Stimulated activated naive CD4-positive, alpha-beta T cell treated with Interleukin-2 at 50 U/mL for 16 hours (primary cell): ENCODE data around the gene SDK1.

Experiments used
- DNase-seq: peaks from one replicate; lab custom pipeline; 2025; lab: John Stamatoyannopoulos, UW

The SDK1 gene

DNA sequence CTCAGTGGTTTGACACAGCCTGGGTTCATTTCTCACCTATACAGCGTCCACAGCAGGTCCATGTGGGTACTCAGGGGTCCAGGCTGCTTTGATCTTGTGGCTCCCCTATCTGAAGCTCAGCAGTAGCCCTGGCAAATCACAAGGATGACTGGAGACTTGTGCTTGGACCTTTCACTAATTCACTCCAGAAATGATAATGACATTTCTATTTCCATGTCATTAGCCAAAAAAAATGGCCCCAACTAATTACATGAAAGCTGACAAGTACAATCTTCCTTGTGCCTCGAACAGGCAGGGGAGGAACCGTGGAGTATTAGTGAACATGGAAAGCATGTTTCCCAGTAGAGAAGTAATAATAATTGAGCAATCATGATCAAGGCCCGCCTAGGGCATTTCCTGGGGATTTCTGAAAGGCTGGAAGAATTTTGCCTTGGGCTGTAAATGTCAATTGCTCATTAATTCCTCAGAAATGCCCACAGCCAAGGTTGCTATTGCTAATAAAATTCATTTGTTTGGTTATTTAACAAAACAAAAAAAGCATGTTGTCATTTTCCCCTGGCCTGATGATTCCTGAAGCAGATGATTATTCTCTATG, 586.1 kb downstream of the SDK1 start:
- DNase-seq, result no peak

DNA sequence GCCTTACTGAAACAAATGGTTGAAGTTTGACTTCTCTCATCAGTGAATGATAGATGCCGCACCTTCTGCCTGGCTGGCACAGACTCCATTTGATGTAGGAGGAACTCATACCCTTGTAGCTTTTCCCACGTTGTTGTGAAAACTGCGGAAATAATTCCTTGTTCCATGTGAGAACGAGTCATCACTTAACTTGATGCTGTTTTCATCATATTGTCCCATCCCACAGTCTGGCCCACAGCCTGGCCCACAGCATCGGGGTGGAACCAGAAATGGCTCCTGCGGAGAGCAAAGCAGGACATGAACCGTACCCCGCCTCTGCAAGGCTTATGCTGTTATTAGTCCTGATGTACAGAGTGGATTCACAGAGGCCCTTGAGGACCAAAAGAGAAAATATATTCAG, 587.0 kb downstream of the SDK1 start:
- no peak for DNase-seq

DNA sequence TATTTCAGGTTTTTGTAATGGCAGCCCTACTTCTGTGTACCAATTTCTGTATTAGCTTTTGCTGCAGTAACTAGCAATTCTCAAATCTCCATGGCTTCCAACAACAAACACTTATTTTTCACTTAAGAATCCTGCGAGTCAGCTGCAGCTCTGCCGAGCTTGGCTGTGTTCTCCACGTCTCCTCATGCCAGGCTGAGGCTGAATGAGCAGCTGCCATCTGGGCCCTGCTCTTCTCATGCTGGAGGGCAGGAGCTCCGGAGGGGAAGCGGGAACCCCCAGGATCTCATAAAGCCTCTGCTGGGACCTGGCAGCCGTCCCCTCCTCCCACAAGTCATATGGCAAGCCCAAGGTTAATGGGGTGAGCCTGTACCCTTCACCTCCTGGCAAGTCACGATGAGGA, 591.1 kb downstream of the SDK1 start:
- no peak for DNase-seq

DNA sequence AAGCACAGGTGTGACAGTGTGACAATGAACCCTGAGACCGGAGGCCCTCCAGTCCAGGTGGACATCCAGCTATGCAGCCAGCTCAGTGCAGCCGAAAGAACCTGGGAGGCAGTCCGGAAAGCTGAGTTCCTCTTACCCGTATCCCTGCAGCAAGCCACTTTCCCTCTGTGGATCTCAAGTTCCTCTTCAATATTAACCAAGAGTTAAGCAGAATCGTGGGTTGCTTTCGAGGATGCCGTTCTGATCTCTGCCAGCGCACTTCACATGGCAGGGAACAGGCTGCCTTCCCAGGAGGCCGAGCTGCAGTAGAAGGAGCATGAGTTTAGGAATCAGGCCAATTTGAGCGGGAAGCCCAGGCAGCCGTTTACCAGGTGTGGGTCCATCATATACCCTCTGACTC, 591.6 kb downstream of the SDK1 start:
- DNase-seq, result no peak

DNA sequence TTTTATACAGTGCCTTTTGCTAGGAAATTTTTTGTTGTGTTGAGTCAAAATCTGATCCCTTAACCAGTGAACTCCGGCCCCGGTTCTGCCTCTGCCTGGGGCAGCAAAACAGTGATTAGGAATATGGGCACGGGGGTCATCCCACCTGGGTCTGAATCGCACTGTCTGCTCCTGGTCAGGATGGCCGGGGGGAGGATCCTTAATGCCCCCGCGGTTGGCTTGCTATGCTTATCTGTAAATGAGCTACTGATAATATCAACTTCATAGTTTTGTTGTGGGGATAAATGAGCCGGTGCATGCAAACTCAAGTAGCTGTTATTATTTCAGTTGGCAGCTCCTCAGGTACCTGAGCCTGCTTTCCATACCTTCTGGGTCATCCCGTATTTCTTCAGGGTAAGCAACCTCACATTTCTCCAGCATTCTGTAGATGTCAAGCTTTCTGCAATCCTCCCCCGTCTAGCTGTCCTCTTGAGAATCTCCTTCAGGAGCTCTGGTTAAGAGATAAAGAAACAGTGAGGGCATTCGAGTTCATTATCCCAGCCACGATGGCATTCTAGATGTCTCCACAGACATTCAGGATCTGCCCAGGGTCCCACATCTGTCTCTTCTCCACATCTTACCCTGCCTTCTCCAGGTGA, 592.2 kb downstream of the SDK1 start:
- DNase-seq, result no peak

DNA sequence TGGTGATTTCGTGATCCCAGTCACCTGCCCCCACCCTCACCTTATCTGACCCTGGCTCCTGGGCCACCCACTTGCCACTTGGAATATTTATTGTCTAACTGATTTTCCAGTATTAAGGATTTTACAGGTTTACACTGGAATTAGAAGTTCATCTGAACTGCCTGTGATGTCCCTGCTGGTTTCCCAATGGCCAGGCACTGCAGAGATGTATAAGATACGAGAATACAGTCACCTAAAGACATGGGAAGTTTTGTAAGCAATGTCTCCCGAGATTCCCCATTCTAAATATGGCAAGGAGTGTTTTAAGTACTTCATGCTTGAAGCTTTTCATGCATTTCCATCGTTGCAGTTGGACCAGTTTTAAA, 592.7 kb downstream of the SDK1 start:
- DNase-seq, result no peak

DNA sequence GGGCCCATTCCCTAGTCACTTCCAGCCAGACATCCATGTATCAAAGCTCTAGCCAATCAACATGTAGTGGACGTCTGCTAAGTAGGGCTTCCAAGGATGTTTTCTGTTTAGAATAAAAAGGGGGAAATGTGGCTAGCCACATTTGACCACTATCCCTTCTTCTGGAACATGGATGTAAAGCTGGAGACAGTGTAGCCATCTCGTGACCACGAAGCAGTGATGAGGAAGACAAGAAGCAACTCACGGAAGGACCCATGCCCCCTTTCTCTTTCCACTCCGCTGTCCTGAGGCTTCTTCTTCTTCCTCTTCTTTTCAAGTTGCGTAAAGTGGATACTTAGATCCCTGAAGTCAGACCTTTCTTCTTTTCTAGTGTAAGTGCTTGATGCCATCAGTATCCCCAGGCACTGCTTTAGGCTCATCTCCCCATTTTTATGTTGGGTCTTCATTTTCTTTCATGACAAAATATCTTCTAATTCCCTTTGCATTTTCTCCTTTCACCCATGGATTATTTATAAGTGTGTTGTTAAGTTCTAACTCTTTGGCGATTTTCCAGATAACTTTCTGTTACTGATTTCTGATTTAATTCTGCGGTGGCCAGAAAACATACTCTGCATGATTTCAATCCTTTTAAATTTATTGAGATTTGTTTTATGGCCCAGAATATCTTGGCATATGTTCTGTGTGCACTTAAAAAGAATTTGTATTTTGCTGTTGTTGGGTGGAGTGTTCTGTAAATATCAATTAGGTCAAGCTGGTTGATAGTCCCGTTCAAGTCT, 594.5 kb downstream of the SDK1 start:
- no peak for DNase-seq

DNA sequence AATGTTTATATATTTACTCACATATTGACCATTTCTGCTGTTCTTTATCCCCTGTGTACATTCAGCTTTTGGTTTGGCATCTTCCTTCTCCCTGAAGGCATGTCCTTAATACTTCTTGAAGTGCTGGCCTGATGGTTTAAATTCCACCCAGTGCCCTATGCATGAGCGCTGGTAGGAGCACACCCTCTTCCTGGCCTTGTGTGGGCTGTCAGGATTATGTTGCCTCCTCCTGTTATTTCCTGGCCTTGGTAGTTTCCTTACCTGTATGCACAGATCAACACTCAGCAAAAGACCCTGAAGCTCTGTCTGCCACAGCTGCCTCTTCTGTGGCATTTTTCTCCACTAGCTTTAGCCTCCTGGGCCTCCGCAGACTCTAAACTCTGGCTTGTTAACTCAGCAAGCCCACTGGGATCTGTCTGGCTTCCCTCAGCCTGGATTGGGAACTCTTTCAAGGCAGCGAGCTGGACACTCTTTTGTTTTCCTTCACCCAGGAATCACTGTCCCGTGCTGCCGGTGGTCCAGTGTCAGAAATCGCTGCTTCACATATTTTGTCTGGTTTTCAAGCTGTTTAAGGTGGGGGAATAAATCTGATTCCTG, 595.2 kb downstream of the SDK1 start:
- no peak for DNase-seq

DNA sequence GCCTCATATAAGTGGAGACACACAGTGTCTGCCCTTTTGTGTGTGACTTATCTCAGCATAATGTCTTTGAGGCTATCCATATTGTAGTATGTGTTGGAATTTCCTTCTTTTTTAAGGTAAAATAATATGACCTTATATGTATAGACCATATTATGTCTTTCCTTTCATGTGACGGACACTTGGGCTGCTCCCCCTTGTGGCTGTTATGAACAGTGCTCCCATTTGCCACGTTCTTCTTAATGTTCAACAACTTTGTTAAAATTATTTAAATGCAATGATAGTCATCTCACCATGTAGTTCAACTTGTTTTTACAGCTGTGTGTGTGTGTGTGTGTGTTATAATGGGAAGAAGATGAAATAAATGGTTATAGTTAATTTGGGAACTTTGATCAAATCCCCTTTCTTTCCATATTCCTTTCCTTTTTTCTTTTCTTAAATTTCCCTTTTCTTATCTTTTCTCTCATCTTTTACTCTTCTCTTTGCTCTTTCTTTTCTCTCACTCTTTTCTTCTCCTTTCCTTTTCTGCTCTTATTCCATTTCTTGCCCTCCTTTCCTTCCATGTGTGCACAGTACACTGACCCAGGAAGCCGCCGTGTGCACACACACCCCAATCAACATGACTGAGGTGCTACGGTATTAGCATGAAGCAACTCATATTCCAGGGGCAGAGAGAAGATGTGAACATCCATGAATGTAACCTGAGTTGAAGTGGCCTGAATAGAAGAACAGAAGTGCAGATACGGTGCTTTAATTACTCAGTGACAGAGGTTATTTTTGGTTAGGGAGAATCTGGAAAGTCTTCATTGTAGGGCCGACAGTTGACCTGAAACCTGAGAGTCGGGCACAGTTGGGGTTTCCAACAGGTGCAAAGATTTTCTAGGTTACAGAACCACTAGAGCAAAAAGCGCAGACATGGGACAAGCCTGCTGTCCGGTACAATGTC, 596.6 kb downstream of the SDK1 start:
- peak; percentile 19 for DNase-seq

DNA sequence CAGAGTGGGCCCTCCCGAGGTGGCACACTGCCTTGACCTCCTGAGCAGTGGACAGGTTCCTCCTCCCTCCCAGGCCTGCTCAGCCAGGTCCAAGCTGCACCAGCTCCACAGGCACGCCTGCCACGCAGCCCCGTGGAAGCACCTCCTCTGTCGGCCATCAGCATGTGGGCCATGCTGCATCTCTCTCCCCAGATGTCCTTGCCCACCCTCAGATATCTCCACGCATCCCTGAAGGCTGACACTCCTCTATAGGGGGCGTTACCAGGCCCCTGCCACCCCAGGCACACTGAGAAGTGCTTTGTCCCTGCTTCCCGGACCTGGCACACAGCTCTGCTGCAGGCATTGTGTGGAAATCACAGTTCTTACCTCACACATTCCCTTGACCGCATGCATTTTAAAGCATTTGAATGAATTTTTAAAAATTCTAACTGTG, 598.5 kb downstream of the SDK1 start:
- DNase-seq, result no peak

DNA sequence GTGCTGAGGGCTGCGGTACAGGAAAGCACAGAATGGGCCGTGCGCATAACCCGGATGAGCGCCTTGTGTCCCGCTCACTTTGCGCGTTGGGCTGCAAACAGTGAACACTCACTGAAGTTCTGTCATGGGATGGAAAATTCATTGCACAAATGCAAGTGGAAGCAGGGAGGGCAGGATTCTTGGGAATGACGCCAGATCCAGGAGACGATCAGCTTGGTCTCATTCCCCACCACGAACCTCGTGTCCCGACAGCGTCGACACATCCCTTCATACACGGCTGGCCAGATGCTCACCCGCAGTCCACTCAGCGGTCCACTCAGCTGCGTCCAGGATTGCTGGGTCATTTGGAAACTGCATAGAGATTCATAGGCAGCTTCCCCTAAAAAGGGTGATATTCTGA, 607.1 kb downstream of the SDK1 start:
- DNase-seq, result no peak

DNA sequence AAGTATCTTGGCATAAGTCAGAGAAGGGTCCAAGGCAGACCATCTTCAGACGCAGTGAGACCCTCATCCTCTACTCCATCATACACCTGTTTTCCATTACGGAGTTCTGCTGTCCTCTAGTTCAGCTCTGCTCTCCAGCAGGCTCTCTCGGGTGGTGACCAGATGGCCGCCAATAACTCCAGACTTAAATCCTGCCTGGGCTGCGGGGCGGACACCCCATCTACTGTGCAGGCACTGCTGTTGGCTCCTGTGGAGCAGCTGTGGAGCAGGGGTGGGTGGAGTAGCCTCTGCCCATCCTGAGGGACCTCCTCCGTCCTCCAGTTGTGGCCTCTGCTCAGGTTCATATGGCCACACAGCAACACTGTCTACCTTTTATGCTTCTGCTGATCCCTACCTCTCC, 608.1 kb downstream of the SDK1 start:
- DNase-seq, result no peak

DNA sequence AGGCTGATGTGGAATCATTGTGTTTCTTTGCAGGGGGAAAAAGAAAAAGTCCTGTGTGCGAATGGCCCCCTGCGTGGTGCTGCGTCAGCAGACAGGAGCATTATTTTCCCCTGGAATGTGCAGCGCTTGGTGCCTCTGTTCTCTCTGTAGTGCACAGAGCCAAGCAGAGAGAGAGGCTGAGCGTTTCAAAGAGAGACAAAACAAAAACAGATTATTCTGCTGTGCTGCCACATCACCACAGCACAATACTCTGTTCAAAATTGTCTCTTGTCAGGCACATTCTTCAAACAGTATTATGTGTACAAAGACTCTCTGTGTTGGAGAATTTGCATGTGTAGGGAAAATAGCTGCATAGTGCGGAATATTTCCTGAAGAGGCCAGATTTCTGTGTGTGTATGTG, 609.0 kb downstream of the SDK1 start:
- no peak for DNase-seq

DNA sequence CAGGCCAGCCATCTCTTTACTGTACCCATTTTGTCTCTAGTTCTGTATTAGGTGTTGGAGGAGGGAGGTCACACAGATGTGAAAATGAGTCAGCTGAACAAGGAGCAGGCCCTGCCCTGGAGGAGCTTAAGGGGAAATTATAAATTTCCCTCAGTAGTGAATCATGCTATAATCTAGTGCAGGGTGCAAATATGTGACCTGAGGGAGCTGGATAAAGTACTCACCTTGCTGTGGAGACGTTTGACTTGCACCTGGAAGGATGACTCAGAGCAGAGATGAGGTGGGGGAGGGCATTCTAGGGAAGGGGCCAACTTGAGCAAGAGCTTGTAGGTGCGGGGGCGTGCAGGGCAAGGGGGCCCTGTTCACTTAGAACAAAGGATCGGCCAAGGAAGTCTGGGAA, 610.6 kb downstream of the SDK1 start:
- no peak for DNase-seq

DNA sequence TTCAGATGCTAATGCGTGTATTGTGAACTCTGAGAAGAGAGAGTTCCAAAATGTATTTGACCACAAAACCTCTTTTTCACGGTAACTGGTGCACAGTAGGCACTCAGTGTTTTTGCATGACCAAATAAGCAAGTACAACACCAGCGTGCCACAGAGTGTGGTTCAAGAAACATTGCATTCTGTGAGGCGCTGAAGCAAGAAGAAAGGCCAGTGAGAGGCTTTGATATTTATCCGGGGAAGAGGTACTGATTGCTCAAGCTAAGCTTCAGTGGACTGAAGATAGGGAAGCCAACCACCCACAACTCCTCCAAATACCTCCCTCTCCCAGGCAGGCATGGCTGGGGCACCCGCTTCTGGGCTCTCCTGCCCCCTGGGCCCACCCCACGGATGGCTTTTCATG, 611.2 kb downstream of the SDK1 start:
- DNase-seq, result no peak

DNA sequence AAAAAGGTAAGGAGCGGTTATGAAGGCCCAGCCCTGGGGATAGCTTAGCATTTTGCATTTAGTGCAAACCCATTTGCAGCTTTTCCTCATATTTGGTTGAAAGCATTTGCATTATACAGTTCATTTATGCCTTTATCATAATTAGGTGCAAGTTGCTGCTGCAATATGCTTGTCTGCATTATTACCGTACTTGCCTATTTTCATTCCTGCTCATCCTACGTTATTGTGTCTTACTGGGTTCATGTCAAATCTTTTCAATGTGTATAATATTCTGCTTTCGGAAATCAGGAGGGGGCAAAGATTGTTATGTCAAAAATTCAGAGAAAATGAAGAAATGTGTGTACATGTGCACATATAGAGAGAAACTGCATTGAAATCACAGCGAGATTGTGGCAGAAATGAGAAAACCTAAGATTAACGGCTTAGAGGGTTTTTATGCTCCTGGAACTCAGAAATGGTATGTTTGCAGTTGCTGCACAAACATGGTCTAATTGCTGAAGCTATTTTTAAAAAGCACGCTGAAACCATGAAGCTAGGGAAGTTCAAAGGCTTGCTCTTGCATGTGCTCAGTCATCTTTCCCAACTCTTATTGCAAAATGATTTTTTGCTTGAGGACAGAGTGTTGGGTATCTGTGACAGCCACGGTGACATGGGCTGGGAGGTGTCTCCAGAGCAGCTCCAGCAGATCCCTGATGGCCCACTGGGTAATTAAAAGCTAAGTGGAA, 613.2 kb downstream of the SDK1 start:
- DNase-seq, result no peak

DNA sequence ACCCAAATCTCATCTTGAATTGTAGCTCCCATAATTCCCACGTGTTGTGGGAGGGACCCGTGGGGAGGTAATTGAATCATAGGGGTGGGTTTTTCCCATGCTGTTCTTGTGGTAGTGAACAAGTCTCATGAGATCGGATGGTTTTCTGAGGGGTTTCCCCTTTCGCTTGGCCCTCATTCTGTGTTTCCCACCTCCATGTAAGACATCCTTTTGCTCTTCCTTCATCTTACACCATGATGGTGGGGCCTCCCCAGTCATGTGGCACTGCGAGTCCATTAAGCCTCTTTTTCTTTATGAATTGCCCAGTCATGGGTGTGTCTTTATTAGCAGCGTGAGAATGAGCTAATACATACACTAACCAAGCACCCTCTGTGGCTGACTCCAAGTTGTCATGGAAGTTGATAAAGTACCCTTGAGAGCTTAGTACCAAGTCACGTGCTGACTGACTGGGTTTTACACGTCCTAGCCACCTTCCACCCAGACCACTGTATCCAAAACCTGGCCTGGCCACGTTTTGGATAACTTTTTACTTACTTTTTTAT, 614.4 kb downstream of the SDK1 start:
- DNase-seq, result no peak

DNA sequence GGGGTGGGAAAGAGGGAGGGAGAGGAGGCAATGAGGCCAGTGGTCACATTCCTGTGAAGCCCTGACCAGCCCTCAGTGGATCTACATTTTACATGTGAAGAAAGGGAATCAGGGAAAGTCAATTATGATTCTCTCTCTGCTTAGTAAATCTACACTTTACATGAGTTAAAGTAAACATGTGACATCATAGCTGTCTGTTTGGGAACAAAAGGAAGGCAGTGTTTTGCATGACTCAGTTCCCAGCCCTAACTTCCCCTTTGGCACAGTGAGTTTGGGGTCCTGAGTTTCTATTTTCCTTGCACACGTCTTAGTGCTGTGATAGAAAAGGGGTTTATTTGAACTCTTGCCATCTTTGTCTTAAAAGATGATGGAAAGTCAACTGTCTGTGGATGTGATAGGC, 615.1 kb downstream of the SDK1 start:
- no peak for DNase-seq

DNA sequence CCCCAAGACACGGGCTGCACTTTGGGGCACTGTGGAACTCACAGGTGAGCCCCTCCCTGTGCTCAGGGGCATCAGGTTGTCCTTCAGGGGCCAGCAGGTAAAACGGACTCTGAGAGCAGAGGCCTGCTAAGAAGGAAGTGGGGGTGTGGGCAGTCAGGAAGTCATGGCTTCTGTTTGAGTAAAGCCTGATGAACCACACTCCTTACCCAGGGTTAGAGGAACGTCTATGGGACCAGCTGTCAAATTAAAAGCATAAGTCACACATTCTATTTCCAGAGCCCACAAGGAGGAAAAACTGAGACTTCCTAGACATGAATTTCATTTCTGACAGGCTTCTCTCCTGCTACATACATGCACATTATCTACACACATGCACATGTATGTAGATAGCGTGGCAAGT, 616.4 kb downstream of the SDK1 start:
- DNase-seq, result no peak

DNA sequence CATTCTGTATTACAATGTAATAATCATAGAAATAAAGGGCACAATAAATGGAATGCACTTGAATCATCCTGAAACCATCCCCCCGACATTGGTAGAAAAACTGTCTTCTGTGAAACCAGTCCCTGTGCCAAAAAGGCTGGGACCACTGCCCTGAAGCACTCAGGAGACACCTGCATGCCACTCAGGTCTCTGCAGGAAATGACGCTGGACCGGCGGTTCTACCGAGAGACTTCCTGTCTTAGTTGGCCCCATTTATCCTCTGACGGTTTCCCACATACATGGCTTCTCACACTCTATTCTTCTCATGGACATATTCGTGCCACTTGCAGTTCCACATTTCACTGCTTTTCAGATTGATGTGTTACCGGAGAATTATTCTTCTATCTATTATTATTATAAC, 617.5 kb downstream of the SDK1 start:
- DNase-seq, result no peak

DNA sequence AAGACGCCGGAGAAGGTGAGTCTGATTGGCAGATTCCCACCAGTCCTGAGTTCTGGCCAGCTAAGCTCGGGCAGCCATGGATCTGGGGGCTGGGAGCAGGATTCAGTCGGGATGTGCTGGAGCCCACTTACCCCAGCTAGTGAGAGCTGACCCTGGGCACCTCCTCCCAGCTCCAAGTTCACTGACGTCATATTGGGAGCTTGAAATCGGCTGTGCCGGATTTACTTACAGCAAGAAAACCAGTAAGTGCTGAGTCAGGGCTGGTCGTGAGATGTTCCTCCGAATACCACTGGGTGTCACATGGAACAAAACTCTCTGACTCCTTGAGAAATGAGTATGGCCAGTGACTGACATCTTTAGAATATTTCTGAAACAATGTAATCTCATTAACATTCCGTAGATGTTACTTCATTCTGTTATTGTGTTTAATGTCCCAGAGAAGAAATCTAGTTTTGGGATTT, 621.2 kb downstream of the SDK1 start:
- DNase-seq, result no peak
